HepG2 (cell line): ENCODE data around the gene FANCD2.

ENCODE experiments used
- EHMT2 ChIP-seq: fragments of 200-600 bp; sonication (generic); IDR thresholded peaks from 2 replicates; pipeline ENCODE4 v1.7.0; 2017; ENCODE audit warnings: antibody characterized with exemption, low read depth, low read length, borderline replicate concordance
- EP300 ChIP-seq, 3 experiments: sonication (generic) in 1 of 3; formaldehyde crosslinking in 1 of 3; IDR thresholded peaks; 2 replicates each; pipeline versions ENCODE4 v1.5.1 to v1.6.1; 2011 to 2020; ENCODE audit warnings: low read depth in 2 of 3, low read length in 2 of 3, borderline replicate concordance in 1 of 3, improper control_type of control experiment in 1 of 3, mild to moderate bottlenecking in 1 of 3, missing genetic modification reagents in 1 of 3, moderate library complexity in 1 of 3
- HDAC6 ChIP-seq: fragments of 200-600 bp; sonication (generic); IDR thresholded peaks from 2 replicates; pipeline ENCODE4 v1.7.0; 2017; ENCODE audit warnings: mild to moderate bottlenecking, antibody characterized with exemption, low read length, low read depth
- HNRNPLL ChIP-seq: fragments of 200-400 bp; formaldehyde crosslinking; IDR thresholded peaks from 2 replicates; pipeline ENCODE4 v1.6.1; 2017; ENCODE audit warnings: mild to moderate bottlenecking, low read depth, low read length; ENCODE audit not compliant: poor library complexity, severe bottlenecking
- JUN ChIP-seq: sonication (generic); formaldehyde crosslinking; IDR thresholded peaks from 2 replicates; pipeline ENCODE4 v1.4.0; 2020; ENCODE audit warnings: mild to moderate bottlenecking, missing genetic modification reagents
- POLR2A ChIP-seq, 2 experiments: IDR thresholded peaks; 2 replicates each; pipeline ENCODE4 v1.6.1; 2011; ENCODE audit warnings: low read depth in 2 of 2, low read length in 2 of 2, mild to moderate bottlenecking in 1 of 2, moderate library complexity in 1 of 2; ENCODE audit not compliant: insufficient read depth in 1 of 2
- POLR2AphosphoS2 ChIP-seq: IDR thresholded peaks from 2 replicates; pipeline ENCODE4 v1.6.1; 2011; ENCODE audit warnings: low read depth, low read length, improper control_type of control experiment
- SP1 ChIP-seq, 2 experiments: fragments of 450-650 bp in 1 of 2; sonication (generic) in 1 of 2; formaldehyde crosslinking in 1 of 2; IDR thresholded peaks; 2 replicates each; pipeline versions ENCODE4 v1.4.0 to v1.6.1; 2016 to 2020; ENCODE audit warnings: missing genetic modification reagents in 1 of 2
- ZC3H4 ChIP-seq: sonication (generic); formaldehyde crosslinking; IDR thresholded peaks from 2 replicates; pipeline ENCODE4 v1.4.0; 2020; ENCODE audit warnings: missing genetic modification reagents, borderline replicate concordance
- ZNF224 ChIP-seq: sonication (generic); formaldehyde crosslinking; IDR thresholded peaks from 2 replicates; pipeline ENCODE4 v1.5.0; 2020; ENCODE audit warnings: mild to moderate bottlenecking, missing genetic modification reagents
- ZSCAN29 ChIP-seq: sonication (generic); formaldehyde crosslinking; conservative IDR thresholded peaks from 2 replicates; pipeline ENCODE4 v1.4.0; 2020; ENCODE audit warnings: mild to moderate bottlenecking, missing genetic modification reagents
- TF ChIP-seq, protein P1 (sequence below): sonication (generic); formaldehyde crosslinking; IDR thresholded peaks from 2 replicates; pipeline ENCODE4 v1.5.0; 2020; ENCODE audit warnings: mild to moderate bottlenecking, missing genetic modification reagents, moderate library complexity

DNA sequence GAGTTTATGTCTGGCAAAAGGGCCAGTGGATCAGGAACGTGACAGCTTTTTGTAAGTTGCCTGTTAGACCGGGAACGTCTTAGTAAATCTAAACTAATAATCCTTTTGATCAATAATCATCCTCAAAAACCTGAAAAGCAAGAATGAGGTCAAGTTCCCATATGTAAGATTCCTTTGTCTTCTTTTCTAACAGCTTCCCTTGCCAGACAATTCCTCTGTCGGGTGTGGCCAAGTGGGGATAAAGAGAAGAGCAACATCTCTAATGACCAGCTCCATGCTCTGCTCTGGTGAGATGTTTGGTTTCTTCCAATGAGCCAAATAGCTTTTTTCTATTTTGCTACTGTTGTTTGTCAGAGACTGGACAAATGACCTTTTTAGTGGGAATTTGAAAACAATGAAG is 62.0 kb downstream of the FANCD2 start:
- no peak for TF ChIP-seq EP300 (IDR thresholded peaks at IDR 0.05; ENCODE audit: low read depth in 2 of 2, low read length in 2 of 2)
- TF ChIP-seq EP300 (CRISPR knock-in tag; IDR thresholded peaks at IDR 0.05; ENCODE audit: borderline replicate concordance), result no peak
- no peak for TF ChIP-seq HDAC6
- TF ChIP-seq POLR2A (IDR thresholded peaks at IDR 0.05; ENCODE audit: insufficient read depth in 1 of 2, low read depth in 2 of 2, low read length in 2 of 2), result no peak
- TF ChIP-seq EHMT2, result no peak
- no peak for TF ChIP-seq SP1 (IDR thresholded peaks at IDR 0.05)
- no peak for TF ChIP-seq SP1 (CRISPR knock-in tag; IDR thresholded peaks at IDR 0.05)
- no peak for TF ChIP-seq HNRNPLL
- no peak for TF ChIP-seq POLR2AphosphoS2
- no peak for TF ChIP-seq ZSCAN29 (CRISPR knock-in tag)
- TF ChIP-seq, protein P1, sequence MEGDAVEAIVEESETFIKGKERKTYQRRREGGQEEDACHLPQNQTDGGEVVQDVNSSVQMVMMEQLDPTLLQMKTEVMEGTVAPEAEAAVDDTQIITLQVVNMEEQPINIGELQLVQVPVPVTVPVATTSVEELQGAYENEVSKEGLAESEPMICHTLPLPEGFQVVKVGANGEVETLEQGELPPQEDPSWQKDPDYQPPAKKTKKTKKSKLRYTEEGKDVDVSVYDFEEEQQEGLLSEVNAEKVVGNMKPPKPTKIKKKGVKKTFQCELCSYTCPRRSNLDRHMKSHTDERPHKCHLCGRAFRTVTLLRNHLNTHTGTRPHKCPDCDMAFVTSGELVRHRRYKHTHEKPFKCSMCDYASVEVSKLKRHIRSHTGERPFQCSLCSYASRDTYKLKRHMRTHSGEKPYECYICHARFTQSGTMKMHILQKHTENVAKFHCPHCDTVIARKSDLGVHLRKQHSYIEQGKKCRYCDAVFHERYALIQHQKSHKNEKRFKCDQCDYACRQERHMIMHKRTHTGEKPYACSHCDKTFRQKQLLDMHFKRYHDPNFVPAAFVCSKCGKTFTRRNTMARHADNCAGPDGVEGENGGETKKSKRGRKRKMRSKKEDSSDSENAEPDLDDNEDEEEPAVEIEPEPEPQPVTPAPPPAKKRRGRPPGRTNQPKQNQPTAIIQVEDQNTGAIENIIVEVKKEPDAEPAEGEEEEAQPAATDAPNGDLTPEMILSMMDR (CRISPR knock-in tag), result no peak
- TF ChIP-seq ZC3H4 (CRISPR knock-in tag), result no peak
- TF ChIP-seq JUN (CRISPR knock-in tag), result no peak
- no peak for TF ChIP-seq ZNF224 (CRISPR knock-in tag)
